HEK293 (cell line): ENCODE measurements around the gene SF3A1.

Source experiments
- CTCF ChIA-PET: fragments of 350-600 bp; formaldehyde crosslinking; extraction: SDS; loops from one replicate; lab custom pipeline; 2021; ENCODE audit warnings: antibody characterized with exemption; lab: Yijun Ruan, JAX
- POLR2A ChIA-PET: fragments of 300-600 bp; formaldehyde crosslinking; extraction: SDS; loops from one replicate; lab custom pipeline; 2020; ENCODE audit warnings: antibody characterized with exemption, inconsistent platforms; lab: Yijun Ruan, JAX
- H3K27ac ChIP-seq: fragments of 200-500 bp; sonication (Bioruptor generic); 2 replicates; pipeline ENCODE4 v1.5.1; 2014; ENCODE audit warnings: low read depth, low read length, control low read depth, inconsistent platforms; ENCODE audit errors: extremely low read depth
- H3K36me3 ChIP-seq, 2 experiments: fragments of 200-500 bp in 1 of 2; sonication (Bioruptor generic) in 1 of 2; 1 replicate in 1 of 2; 2 replicates in 1 of 2; pipeline ENCODE4 v1.5.1; 2014 to 2017; ENCODE audit warnings: inconsistent platforms in 2 of 2, low read length in 2 of 2; ENCODE audit not compliant: control insufficient read depth in 2 of 2, insufficient read depth in 1 of 2
- H3K4me1 ChIP-seq: fragments of 200-500 bp; sonication (Bioruptor generic); 2 replicates; pipeline ENCODE4 v1.5.1; 2014; ENCODE audit warnings: mild to moderate bottlenecking, low read length, inconsistent platforms; ENCODE audit not compliant: control insufficient read depth, insufficient read depth
- H3K4me3 ChIP-seq: 2 replicates; pipeline ENCODE4 v1.5.1; 2011; ENCODE audit warnings: low read depth, mild to moderate bottlenecking, control low read depth, low read length, moderate library complexity
- H3K9me3 ChIP-seq: fragments of 200-500 bp; sonication (Bioruptor generic); 2 replicates; pipeline ENCODE4 v1.5.1; 2014; ENCODE audit warnings: low read depth, low read length, inconsistent platforms; ENCODE audit not compliant: control insufficient read depth, insufficient read depth
- CTCF ChIP-seq: fragments of 450-650 bp; formaldehyde crosslinking; IDR thresholded peaks from 2 replicates; pipeline ENCODE4 v1.5.1; 2016; ENCODE audit warnings: missing biosample characterization, missing genetic modification characterization
- HOXD13 ChIP-seq: sonication (generic); formaldehyde crosslinking; IDR thresholded peaks from 2 replicates; pipeline ENCODE4 v1.8.0; 2022; ENCODE audit warnings: missing genetic modification reagents, borderline replicate concordance
- MZF1 ChIP-seq: fragments of 450-650 bp; formaldehyde crosslinking; IDR thresholded peaks from 2 replicates; pipeline ENCODE4 v1.5.1; 2017; ENCODE audit warnings: missing biosample characterization, missing genetic modification characterization, borderline replicate concordance
- RBAK ChIP-seq: fragments of 450-650 bp; formaldehyde crosslinking; IDR thresholded peaks from 2 replicates; pipeline ENCODE4 v1.5.1; 2016; ENCODE audit warnings: missing biosample characterization, missing genetic modification characterization
- SP7 ChIP-seq: fragments of 450-650 bp; formaldehyde crosslinking; IDR thresholded peaks from 2 replicates; pipeline ENCODE4 v1.5.1; 2016; ENCODE audit warnings: missing biosample characterization, missing genetic modification characterization
- ZBTB17 ChIP-seq: fragments of 450-650 bp; formaldehyde crosslinking; IDR thresholded peaks from 2 replicates; pipeline ENCODE4 v1.5.1; 2016; ENCODE audit warnings: missing biosample characterization, missing genetic modification characterization
- ZFP69B ChIP-seq: fragments of 450-650 bp; formaldehyde crosslinking; IDR thresholded peaks from 2 replicates; pipeline ENCODE4 v1.5.1; 2016; ENCODE audit warnings: missing biosample characterization, missing genetic modification characterization
- ZNF184 ChIP-seq: fragments of 450-650 bp; IDR thresholded peaks from 2 replicates; pipeline ENCODE4 v1.5.1; 2018; ENCODE audit warnings: missing biosample characterization, mild to moderate bottlenecking, missing genetic modification characterization
- ZNF2 ChIP-seq: fragments of 450-650 bp; formaldehyde crosslinking; IDR thresholded peaks from 2 replicates; pipeline ENCODE4 v1.5.1; 2016; ENCODE audit warnings: missing biosample characterization, missing genetic modification characterization
- ZNF23 ChIP-seq: fragments of 450-650 bp; formaldehyde crosslinking; IDR thresholded peaks from 2 replicates; pipeline ENCODE4 v1.5.1; 2016; ENCODE audit warnings: missing biosample characterization, missing genetic modification characterization, borderline replicate concordance
- ZNF280D ChIP-seq: fragments of 450-650 bp; formaldehyde crosslinking; IDR thresholded peaks from 2 replicates; pipeline ENCODE4 v1.5.1; 2016; ENCODE audit warnings: missing biosample characterization, missing genetic modification characterization
- ZNF311 ChIP-seq: fragments of 450-650 bp; formaldehyde crosslinking; IDR thresholded peaks from 2 replicates; pipeline ENCODE4 v1.5.1; 2017; ENCODE audit warnings: missing biosample characterization, missing genetic modification characterization, borderline replicate concordance
- ZNF341 ChIP-seq: fragments of 450-650 bp; formaldehyde crosslinking; IDR thresholded peaks from 2 replicates; pipeline ENCODE4; 2016; ENCODE audit warnings: low read depth, missing biosample characterization, missing genetic modification characterization
- ZNF350 ChIP-seq: fragments of 450-650 bp; formaldehyde crosslinking; IDR thresholded peaks from 2 replicates; pipeline ENCODE4 v1.5.0; 2017; ENCODE audit warnings: missing biosample characterization, mild to moderate bottlenecking, missing genetic modification characterization
- ZNF354C ChIP-seq: fragments of 450-650 bp; formaldehyde crosslinking; IDR thresholded peaks from 2 replicates; pipeline ENCODE4 v1.5.1; 2016; ENCODE audit warnings: missing biosample characterization, missing genetic modification characterization, low read depth, borderline replicate concordance
- ZNF416 ChIP-seq: fragments of 450-650 bp; formaldehyde crosslinking; IDR thresholded peaks from 2 replicates; pipeline ENCODE4 v1.5.1; 2016; ENCODE audit warnings: missing biosample characterization, missing genetic modification characterization
- ZNF433 ChIP-seq: fragments of 450-650 bp; formaldehyde crosslinking; IDR thresholded peaks from 2 replicates; pipeline ENCODE4 v1.5.1; 2016; ENCODE audit warnings: missing biosample characterization, missing genetic modification characterization, low read depth
- ZNF747 ChIP-seq: fragments of 450-650 bp; formaldehyde crosslinking; IDR thresholded peaks from 2 replicates; pipeline ENCODE4 v1.5.1; 2016; ENCODE audit warnings: missing biosample characterization, missing genetic modification characterization
- ZSCAN18 ChIP-seq: fragments of 450-650 bp; formaldehyde crosslinking; IDR thresholded peaks from 2 replicates; pipeline ENCODE4 v1.5.1; 2016; ENCODE audit warnings: missing biosample characterization, missing genetic modification characterization

The SF3A1 gene

GRCh38 chr22:30335236-30335635, 21.5 kb downstream of the SF3A1 start:
- peaks cover 66 to 94% of the 10 kb centered on the region in 2 experiments for H3K36me3 ChIP-seq
- H3K27ac ChIP-seq, result no peak overlapping the region
- H3K9me3 ChIP-seq, result no peaks in the 10 kb centered on the region
- ChIA-PET CTCF (interaction anchor here (1.0 to 1.8 kb wide), 2 partner anchors 47 to 150 kb away, joined by 3 to 6 read pairs; no protein-coding TSS in a partner anchor), POLR2A (interaction anchor here (1.6 kb wide), 1 partner anchor 8 kb away, joined by 7 read pairs; the partner anchor contains the start of gene TBC1D10A)
- no peak overlapping the region for H3K4me3 ChIP-seq
- TF ChIP-seq MZF1 (tag by site-specific recombination) (no peak), HOXD13 (CRISPR knock-in tag) (no peak), ZFP69B (tag by site-specific recombination) (no peak), ZNF354C (tag by site-specific recombination) (no peak), ZNF416 (tag by site-specific recombination) (no peak), ZNF23 (tag by site-specific recombination) (no peak), RBAK (tag by site-specific recombination) (no peak)
- H3K4me1 ChIP-seq, result no peaks in the 10 kb centered on the region

GRCh38 chr22:30334646-30335045, 22.0 kb downstream of the SF3A1 start:
- TF ChIP-seq ZNF311 (tag by site-specific recombination) (no peak), ZNF350 (tag by site-specific recombination) (no peak)
- Histone ChIP-seq H3K4me1 (no peaks in the 10 kb centered on the region), H3K9me3 (no peaks in the 10 kb centered on the region), H3K27ac (no peak overlapping the region), H3K36me3 (peaks cover 63 to 91% of the 10 kb centered on the region in 2 experiments), H3K4me3 (no peak overlapping the region)
- POLR2A ChIA-PET, result interaction anchor here (0.6 kb wide), 1 partner anchor 78 kb away, joined by 3 read pairs; no protein-coding TSS in a partner anchor
- CTCF ChIA-PET, result interaction anchor here (1.0 kb wide), 1 partner anchor 151 kb away, joined by 3 read pairs; no protein-coding TSS in a partner anchor

- peaks cover 53 to 85% of the 10 kb centered on the region in 2 experiments for H3K36me3 ChIP-seq
- no peak for TF ChIP-seq ZNF2
- no peak for TF ChIP-seq ZNF341 (tag by site-specific recombination)
- no peak for TF ChIP-seq ZSCAN18 (tag by site-specific recombination)
- TF ChIP-seq ZNF433 (tag by site-specific recombination), result no peak
- TF ChIP-seq SP7 (tag by site-specific recombination), result no peak
- no peak for TF ChIP-seq CTCF
- TF ChIP-seq ZNF23 (tag by site-specific recombination), result no peak
- TF ChIP-seq ZNF184, result no peak
- no peak for TF ChIP-seq ZBTB17 (tag by site-specific recombination)
- no peak for TF ChIP-seq ZNF747 (tag by site-specific recombination)
- no peak for TF ChIP-seq ZNF280D
- TF ChIP-seq, all 188 proteins: peak for 0
- CTCF ChIA-PET, result interaction anchor here (0.9 to 1.1 kb wide), 2 partner anchors 46 to 57 kb away, joined by 4 read pairs; no protein-coding TSS in a partner anchor
- no peaks in the 10 kb centered on the region for H3K9me3 ChIP-seq
- H3K4me3 ChIP-seq, result no peak overlapping the region
- H3K4me1 ChIP-seq, result no peaks in the 10 kb centered on the region
- POLR2A ChIA-PET, result interaction anchor here (2.2 kb wide), 1 partner anchor 23 kb away, joined by 11 read pairs; the partner anchor contains the start of genes CCDC157 and SF3A1
- no peak overlapping the region for H3K27ac ChIP-seq
These were observed 23.0 kb downstream of the SF3A1 start for GRCh38 chr22:30333707-30334087.
